Measurements from ENCODE around the gene SDK2.

DNA sequence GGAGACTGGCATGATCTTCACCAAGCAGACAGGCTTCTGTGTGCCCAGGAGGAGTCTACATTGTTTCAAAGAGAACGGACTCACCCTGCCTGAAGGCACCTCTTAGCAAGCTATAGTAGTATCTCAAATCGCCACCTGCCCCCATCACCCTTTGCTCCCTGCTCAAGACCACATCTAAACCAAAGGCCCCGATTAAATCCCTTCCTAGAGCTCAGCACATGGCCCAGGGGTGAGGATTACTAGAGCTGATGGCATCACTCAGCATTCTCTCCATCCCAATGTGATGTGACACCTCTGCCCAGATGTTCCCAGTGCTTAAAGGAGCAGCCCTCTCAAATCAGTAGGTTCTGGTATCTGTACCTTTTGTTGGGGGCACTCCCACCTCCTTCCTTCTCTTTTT is 324.5 kb downstream of the SDK2 start:
- TF ChIP-seq GATA3 (IDR thresholded peaks at IDR 0.05; ENCODE audit: low read depth, low read length) (no peak), GATA2 (IDR thresholded peaks at IDR 0.05; ENCODE audit: low read depth, low read length) (no peak)

Measured in SH-SY5Y (cell line).